Right atrium auricular region (tissue), 2 donors: ENCODE results near the gene SPSB2. TPM values are rescaled to one million over a fixed set of nuclear protein-coding genes. Genes with fewer than 3 reads are reported as not detected.

ENCODE experiments used
- DNase-seq: peaks from one replicate; pipeline ENCODE4 v3.0.0-alpha.2; 2019; ENCODE audit warnings: low spot score
- H3K27ac ChIP-seq, 2 donors: fragments of 200-600 bp; sonication (generic); 1 replicate in 1 of 2; 2 replicates in 1 of 2; pipeline ENCODE4 v1.5.1; 2016 to 2019
- H3K27me3 ChIP-seq, 2 donors: fragments of 200-600 bp; sonication (generic); one replicate each; pipeline versions ENCODE4 v1.5.1 to v1.6.0; 2017 to 2019
- H3K36me3 ChIP-seq: fragments of 200-600 bp; sonication (generic); one replicate; pipeline ENCODE4 v1.5.1; 2016
- H3K4me1 ChIP-seq, 2 donors: fragments of 200-600 bp; sonication (generic); one replicate each; pipeline versions ENCODE4 v1.5.1 to v1.6.0; 2017 to 2019
- H3K4me3 ChIP-seq, 2 donors: fragments of 200-600 bp; sonication (generic); 1 replicate in 1 of 2; 2 replicates in 1 of 2; pipeline ENCODE4 v1.5.1; 2017 to 2019; ENCODE audit warnings: mild to moderate bottlenecking in 1 of 2, moderate library complexity in 1 of 2
- H3K9me3 ChIP-seq, 2 donors: fragments of 200-600 bp; sonication (generic); one replicate each; pipeline ENCODE4 v1.5.1; 2019
- total RNA-seq, 2 donors: library from RNA; depleted of rRNA; stranded (reverse); fragments of >200 nt; gene quantifications; one replicate each; pipeline ENCODE4 v1.1.0, GENCODE V29; 2016
- TF ChIP-seq, protein P1 (sequence below), 2 donors: fragments of 200-600 bp; sonication (generic); IDR thresholded peaks; one replicate each; pipeline ENCODE4 v1.5.1; 2019; ENCODE audit warnings: antibody characterized with exemption in 2 of 2

Gene SPSB2
- total RNA-seq, 2 donors from 2014 or later, result 4.1 to 6.4 TPM

DNA sequence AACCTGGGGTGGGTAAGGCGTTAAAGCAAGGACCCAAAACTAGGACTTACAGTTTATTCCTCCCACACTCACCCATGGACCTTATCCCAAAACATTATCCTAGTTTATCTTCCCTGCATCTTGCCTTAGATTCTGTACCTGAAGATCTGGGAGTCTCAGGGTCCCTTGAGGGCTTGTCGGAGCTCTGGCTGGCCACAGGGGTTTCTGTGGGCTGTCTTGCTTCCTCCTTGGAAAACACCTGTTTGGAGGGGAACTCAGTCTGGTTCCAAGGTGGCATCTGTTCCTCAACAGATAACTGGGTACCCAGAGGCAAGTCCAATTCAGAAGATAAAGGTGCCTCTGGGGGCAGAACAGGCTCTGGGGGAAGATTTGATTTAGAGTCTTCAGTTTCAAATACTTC is 23.7 kb downstream of the SPSB2 start:
- Histone ChIP-seq H3K4me3 (no peak overlapping the region), H3K27ac (no peak overlapping the region), H3K4me1 (peaks cover 0 to 15% of the 10 kb centered on the region in 2 donors), H3K27me3 (no peaks in the 10 kb centered on the region), H3K36me3 (peaks cover 31% of the 10 kb centered on the region), H3K9me3 (no peaks in the 10 kb centered on the region)
- TF ChIP-seq, protein P1, sequence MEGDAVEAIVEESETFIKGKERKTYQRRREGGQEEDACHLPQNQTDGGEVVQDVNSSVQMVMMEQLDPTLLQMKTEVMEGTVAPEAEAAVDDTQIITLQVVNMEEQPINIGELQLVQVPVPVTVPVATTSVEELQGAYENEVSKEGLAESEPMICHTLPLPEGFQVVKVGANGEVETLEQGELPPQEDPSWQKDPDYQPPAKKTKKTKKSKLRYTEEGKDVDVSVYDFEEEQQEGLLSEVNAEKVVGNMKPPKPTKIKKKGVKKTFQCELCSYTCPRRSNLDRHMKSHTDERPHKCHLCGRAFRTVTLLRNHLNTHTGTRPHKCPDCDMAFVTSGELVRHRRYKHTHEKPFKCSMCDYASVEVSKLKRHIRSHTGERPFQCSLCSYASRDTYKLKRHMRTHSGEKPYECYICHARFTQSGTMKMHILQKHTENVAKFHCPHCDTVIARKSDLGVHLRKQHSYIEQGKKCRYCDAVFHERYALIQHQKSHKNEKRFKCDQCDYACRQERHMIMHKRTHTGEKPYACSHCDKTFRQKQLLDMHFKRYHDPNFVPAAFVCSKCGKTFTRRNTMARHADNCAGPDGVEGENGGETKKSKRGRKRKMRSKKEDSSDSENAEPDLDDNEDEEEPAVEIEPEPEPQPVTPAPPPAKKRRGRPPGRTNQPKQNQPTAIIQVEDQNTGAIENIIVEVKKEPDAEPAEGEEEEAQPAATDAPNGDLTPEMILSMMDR (IDR thresholded peaks at IDR 0.05), result no peak
- no peak for DNase-seq

DNA sequence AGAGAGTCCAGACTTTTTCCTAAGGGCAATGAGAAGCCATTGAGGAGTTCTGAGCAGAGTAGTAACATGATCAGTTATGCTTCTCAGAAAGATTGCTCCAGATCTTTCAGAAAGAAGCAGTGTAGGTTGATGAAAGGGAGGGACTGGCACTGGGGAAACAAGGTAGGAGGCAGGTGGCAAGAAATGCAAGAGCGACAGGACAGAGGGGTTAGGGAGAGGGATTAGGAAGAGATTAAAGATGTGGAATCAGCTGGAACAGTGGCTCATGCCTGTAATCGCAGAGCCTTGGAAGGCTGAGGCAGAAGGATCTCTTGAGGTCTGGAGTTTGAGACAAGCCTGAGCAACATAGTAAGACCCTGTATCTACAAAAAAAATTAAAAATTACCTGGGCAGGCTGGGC is 25.4 kb downstream of the SPSB2 start:
- Histone ChIP-seq H3K9me3 (no peaks in the 10 kb centered on the region), H3K27ac (no peak overlapping the region), H3K36me3 (peaks cover 42% of the 10 kb centered on the region), H3K4me3 (no peak overlapping the region), H3K4me1 (peaks cover 0 to 6% of the 10 kb centered on the region in 2 donors), H3K27me3 (no peaks in the 10 kb centered on the region)
- TF ChIP-seq, protein P1 (IDR thresholded peaks at IDR 0.05), result no peak
- no peak for DNase-seq

DNA sequence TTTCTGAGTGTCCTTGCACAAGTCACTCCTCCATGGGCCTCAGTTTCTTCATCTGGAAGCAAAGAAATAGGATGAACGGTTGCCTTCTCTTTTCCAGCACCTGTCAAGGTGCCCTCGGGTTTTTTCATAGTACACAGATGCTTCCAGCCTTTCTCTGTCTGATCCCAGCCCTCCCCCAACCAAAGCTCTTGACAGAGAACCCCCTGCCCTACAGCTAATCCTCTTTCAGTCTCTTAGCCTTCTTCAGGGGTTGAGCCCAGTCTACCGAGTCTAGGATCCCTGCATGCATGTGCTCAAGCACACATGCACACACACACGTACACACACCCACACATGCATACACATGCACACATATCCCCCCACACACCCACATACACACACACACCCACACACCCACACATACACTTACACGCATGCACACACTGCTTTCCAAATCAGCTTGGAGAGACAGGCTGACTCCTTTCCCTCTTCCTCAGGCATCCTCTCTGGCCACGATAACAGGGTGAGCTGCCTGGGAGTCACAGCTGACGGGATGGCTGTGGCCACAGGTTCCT is 26.7 kb downstream of the SPSB2 start:
- Histone ChIP-seq H3K4me1 (peaks cover 0 to 5% of the 10 kb centered on the region in 2 donors), H3K9me3 (no peaks in the 10 kb centered on the region), H3K27me3 (no peaks in the 10 kb centered on the region), H3K4me3 (no peak overlapping the region), H3K27ac (no peak overlapping the region), H3K36me3 (peaks cover 49% of the 10 kb centered on the region)
- TF ChIP-seq, protein P1 (IDR thresholded peaks at IDR 0.05), result no peak
- no peak for DNase-seq

DNA sequence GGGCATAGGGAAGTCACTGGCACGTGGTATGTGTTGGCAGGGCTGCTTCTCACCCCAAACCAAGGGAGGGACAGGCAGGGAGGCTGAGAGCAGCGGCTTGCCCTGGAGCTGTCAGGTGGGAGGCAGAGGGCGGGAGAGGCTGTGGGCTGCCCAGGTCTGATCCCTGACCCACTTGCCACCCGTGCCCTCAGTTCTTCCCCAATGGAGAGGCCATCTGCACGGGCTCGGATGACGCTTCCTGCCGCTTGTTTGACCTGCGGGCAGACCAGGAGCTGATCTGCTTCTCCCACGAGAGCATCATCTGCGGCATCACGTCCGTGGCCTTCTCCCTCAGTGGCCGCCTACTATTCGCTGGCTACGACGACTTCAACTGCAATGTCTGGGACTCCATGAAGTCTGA is 27.7 kb downstream of the SPSB2 start:
- no peak overlapping the region for H3K4me3 ChIP-seq
- peaks cover 49% of the 10 kb centered on the region for H3K36me3 ChIP-seq
- no peak for DNase-seq
- TF ChIP-seq, protein P1 (IDR thresholded peaks at IDR 0.05), result no peak
- no peak overlapping the region for H3K27ac ChIP-seq
- no peaks in the 10 kb centered on the region for H3K27me3 ChIP-seq
- peaks cover 0 to 1% of the 10 kb centered on the region in 2 donors for H3K4me1 ChIP-seq
- H3K9me3 ChIP-seq, result no peaks in the 10 kb centered on the region

DNA sequence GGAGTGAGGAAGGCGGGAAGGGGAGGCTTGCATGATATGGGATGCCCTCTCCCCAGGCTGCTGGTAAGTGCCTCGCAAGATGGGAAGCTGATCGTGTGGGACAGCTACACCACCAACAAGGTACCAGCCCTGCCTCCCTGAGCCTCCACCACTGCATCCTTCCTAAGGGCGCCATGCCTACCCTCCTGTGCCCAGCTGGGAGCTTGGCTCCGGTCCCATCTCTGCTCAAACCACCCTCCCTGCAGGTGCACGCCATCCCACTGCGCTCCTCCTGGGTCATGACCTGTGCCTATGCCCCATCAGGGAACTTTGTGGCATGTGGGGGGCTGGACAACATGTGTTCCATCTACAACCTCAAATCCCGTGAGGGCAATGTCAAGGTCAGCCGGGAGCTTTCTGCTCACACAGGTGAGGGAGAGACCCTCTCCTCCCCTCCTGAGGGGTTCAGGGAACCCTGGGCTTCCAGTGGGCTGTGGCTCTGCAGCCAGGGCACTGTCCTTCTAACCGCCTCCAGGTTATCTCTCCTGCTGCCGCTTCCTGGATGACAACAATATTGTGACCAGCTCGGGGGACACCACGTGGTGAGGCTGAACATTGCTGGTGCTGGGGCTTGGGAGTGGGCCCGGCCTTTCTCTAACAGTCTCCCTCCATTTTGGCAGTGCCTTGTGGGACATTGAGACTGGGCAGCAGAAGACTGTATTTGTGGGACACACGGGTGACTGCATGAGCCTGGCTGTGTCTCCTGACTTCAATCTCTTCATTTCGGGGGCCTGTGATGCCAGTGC is 29.8 kb downstream of the SPSB2 start:
- no peaks in the 10 kb centered on the region for H3K27me3 ChIP-seq
- H3K9me3 ChIP-seq, result no peaks in the 10 kb centered on the region
- peaks cover 65% of the 10 kb centered on the region for H3K36me3 ChIP-seq
- no peak overlapping the region for H3K4me3 ChIP-seq
- no peak for DNase-seq
- H3K27ac ChIP-seq, result no peak overlapping the region
- TF ChIP-seq, protein P1 (IDR thresholded peaks at IDR 0.05), result no peak
- peaks cover 0 to 5% of the 10 kb centered on the region in 2 donors for H3K4me1 ChIP-seq
